Measurements from ENCODE around the gene PERCC1. TPM values are rescaled to one million over a fixed set of nuclear protein-coding genes. Genes with fewer than 3 reads are reported as not detected.

PERCC1 gene
- total RNA-seq, 1 donor from 2014 or later: 0.33 TPM

DNA sequence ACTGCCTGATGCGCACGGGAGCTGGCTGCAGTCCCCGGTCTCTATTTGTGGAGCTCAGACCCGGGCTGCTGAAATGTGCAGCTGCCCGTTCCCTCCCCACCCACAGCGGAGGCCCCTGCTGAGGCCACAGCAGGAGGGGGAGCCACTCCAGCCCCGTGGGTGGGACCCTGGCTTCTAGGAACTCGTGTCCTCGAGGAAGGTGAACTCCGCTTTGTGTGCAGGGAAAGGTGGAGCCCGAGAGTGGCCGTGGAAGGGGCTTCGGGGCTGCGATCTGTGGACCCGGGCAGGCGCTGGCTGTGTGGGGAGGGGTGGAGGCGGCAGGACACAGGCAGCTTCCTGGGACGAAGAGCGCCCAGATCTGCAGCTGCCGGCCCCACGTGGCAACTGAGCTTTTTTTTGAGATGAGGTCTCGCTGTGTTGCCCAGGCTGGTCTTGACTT is 10.5 kb downstream of the PERCC1 start:
- no peak for TF ChIP-seq CTCF (IDR thresholded peaks at IDR 0.05)
- no peak overlapping the region for H3K4me3 Mint-ChIP-seq
- ChIA-PET POLR2A (interaction anchor here (4.0 kb wide), 1 partner anchor 21 kb away, joined by 16 read pairs; the partner anchor contains the start of gene UQCC4), CTCF (no interaction called here)
- ATAC-seq (ENCODE audit: low read depth) (no peak), DNase-seq (no peak)
- H3K27ac Mint-ChIP-seq: no peak overlapping the region
- peaks cover 5% of the 10 kb centered on the region for H3K36me3 Mint-ChIP-seq (ENCODE audit: low read depth)
- no peaks in the 10 kb centered on the region for H3K9me3 Mint-ChIP-seq
- intact Hi-C loops (cut with micrococcal nuclease): no loop called here
- peaks cover 7% of the 10 kb centered on the region for H3K4me1 Mint-ChIP-seq
- H3K27me3 Mint-ChIP-seq: no peaks in the 10 kb centered on the region

- ChIA-PET CTCF (interaction anchor here (1.4 kb wide), 1 partner anchor 16 kb away, joined by 3 read pairs; no protein-coding TSS in a partner anchor), POLR2A (interaction anchor here (0.6 to 4.0 kb wide), 2 partner anchors 22 to 130 kb away, joined by 10 to 16 read pairs; partner anchors contain the start of gene UQCC4)
- intact Hi-C loops (cut with micrococcal nuclease): no loop called here
- TF ChIP-seq CTCF (IDR thresholded peaks at IDR 0.05): no peak
- peaks cover 7% of the 10 kb centered on the region for H3K36me3 Mint-ChIP-seq (ENCODE audit: low read depth)
- H3K4me1 Mint-ChIP-seq: peaks cover 7% of the 10 kb centered on the region
- no peak overlapping the region for H3K27ac Mint-ChIP-seq
- DNase-seq: no peak
- no peaks in the 10 kb centered on the region for H3K27me3 Mint-ChIP-seq
- H3K4me3 Mint-ChIP-seq: no peak overlapping the region
- no peak for ATAC-seq (ENCODE audit: low read depth)
- H3K9me3 Mint-ChIP-seq: no peaks in the 10 kb centered on the region
Observed at GRCh38 chr16:1442697-1443096, 11.8 kb downstream of the PERCC1 start.

DNA sequence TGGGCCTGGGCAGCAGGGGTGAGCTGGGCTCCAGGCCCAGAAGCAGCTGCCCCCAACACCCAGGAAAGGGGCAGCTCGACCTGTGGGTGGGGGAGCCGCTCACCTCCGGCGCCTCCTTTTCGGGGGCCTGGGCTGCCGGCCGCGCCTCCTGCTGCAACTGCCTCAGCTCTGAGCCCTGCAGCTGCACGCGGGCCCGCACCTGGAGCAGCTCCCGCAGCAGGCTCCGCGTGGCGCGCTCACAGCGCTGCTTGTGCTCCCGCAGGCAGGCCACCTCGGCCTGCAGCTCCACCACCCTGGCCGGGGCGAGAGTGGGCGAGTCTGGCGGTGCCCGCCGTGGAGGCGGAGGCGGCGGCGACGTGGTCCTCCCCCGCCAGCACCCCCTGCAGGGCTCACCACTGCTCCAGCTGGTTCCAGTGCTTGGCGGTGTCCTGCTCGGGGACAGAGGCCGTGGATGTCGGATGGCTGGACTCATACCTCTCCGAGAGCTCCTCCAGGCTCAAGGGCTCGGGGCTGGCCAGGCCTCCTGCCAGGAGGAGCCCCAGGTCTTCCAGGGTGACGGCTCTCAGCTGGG is 12.6 kb downstream of the PERCC1 start:
- intact Hi-C loops (cut with micrococcal nuclease): no loop called here
- H3K27me3 Mint-ChIP-seq: no peaks in the 10 kb centered on the region
- DNase-seq (no peak), ATAC-seq (ENCODE audit: low read depth) (no peak)
- H3K36me3 Mint-ChIP-seq (ENCODE audit: low read depth): peaks cover 15% of the 10 kb centered on the region
- H3K27ac Mint-ChIP-seq: no peak overlapping the region
- POLR2A ChIA-PET: interaction anchor here (0.6 to 4.0 kb wide), 4 partner anchors 15 to 130 kb away, joined by 4 to 30 read pairs (median 13); partner anchors contain the start of genes TELO2 and UQCC4
- CTCF ChIA-PET: interaction anchor here (0.7 to 1.4 kb wide), 2 partner anchors 10 to 16 kb away, joined by 3 read pairs; no protein-coding TSS in a partner anchor
- H3K9me3 Mint-ChIP-seq: no peaks in the 10 kb centered on the region
- H3K4me3 Mint-ChIP-seq: no peak overlapping the region
- no peak for TF ChIP-seq CTCF (IDR thresholded peaks at IDR 0.05)
- H3K4me1 Mint-ChIP-seq: peaks cover 7% of the 10 kb centered on the region

GRCh38 chr16:1443980-1444729 is 13.3 kb downstream of the PERCC1 start, which contains the start of gene CCDC154:
TSS of gene CCDC154 (minus strand) at chr16:1444556. CDS start at chr16:1444322, 234 bp downstream.
- no peak for TF ChIP-seq CTCF (IDR thresholded peaks at IDR 0.05)
- peak within 1 kb of the TSS; percentile 50 for H3K27ac Mint-ChIP-seq
- intact Hi-C loops (cut with micrococcal nuclease): no loop called here
- ATAC-seq (ENCODE audit: low read depth) (no peak), DNase-seq (no peak)
- no peaks in the 10 kb centered on the region for H3K9me3 Mint-ChIP-seq
- H3K4me1 Mint-ChIP-seq: peaks cover 7% of the 10 kb centered on the region
- no peaks in the 10 kb centered on the region for H3K27me3 Mint-ChIP-seq
- ChIA-PET POLR2A (interaction anchor here (1.0 to 4.0 kb wide), 5 partner anchors 15 to 65 kb away, joined by 3 to 30 read pairs (median 11); partner anchors contain the start of genes TELO2 and UQCC4), CTCF (interaction anchor here (0.7 to 1.4 kb wide), 2 partner anchors 11 to 17 kb away, joined by 3 read pairs; no protein-coding TSS in a partner anchor)
- peaks cover 19% of the 10 kb centered on the region for H3K36me3 Mint-ChIP-seq (ENCODE audit: low read depth)
- H3K4me3 Mint-ChIP-seq: peak within 1 kb of the TSS; percentile 19

All from activated B cell treated with CpG ODN at 0.5 μM for 24 hours (primary cell).